Measurements from ENCODE around the gene DSC1. TPM values are rescaled to one million over a fixed set of nuclear protein-coding genes. Genes with fewer than 3 reads are reported as not detected.

Gene DSC1
- total and polyA plus RNA-seq, 2 of the 8 experiments (the other 6 are each of a cell fraction or from before 2014, with no cell fraction given): 0.02 TPM; not detected in 1

- H3K27ac ChIP-seq (ENCODE audit: low read depth, low read length): no peak overlapping the region
- WGBS, 2 experiments (ENCODE audit: extremely low coverage in 1 of 2, insufficient coverage in 1 of 2, insufficient read length in 1 of 2, insufficient replicate concordance in 2 of 2, low coverage in 1 of 2, low lambda C conversion rate in 2 of 2, missing lambda C conversion rate in 1 of 2): 89% methylated on average over 2 of the region's 2 CpGs; no CpG with 5 or more reads in 1 of the 2 experiments
- TF ChIP-seq SAP30 (IDR thresholded peaks at IDR 0.05; ENCODE audit: insufficient read depth, insufficient replicate concordance, low read length): no peak
- TF ChIP-seq HDAC2 (IDR thresholded peaks at IDR 0.05; ENCODE audit: borderline replicate concordance in 1 of 2, low read depth in 2 of 2, low read length in 2 of 2): no peak
- TF ChIP-seq POLR2AphosphoS5 (IDR thresholded peaks at IDR 0.05; ENCODE audit: low read depth, low read length): no peak
- TF ChIP-seq, protein P1, sequence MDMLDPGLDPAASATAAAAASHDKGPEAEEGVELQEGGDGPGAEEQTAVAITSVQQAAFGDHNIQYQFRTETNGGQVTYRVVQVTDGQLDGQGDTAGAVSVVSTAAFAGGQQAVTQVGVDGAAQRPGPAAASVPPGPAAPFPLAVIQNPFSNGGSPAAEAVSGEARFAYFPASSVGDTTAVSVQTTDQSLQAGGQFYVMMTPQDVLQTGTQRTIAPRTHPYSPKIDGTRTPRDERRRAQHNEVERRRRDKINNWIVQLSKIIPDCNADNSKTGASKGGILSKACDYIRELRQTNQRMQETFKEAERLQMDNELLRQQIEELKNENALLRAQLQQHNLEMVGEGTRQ (IDR thresholded peaks at IDR 0.05; ENCODE audit: low read length): no peak
- TF ChIP-seq ZNF274 (IDR thresholded peaks at IDR 0.05; ENCODE audit: borderline replicate concordance, extremely low read depth, low read length): no peak
- TF ChIP-seq CREB1 (IDR thresholded peaks at IDR 0.05): no peak
- no peak for TF ChIP-seq RBBP5 (IDR thresholded peaks at IDR 0.05; ENCODE audit: borderline replicate concordance, low read depth, low read length)
- no peak for TF ChIP-seq SIX5 (IDR thresholded peaks at IDR 0.05; ENCODE audit: low read depth, low read length)
- TF ChIP-seq RNF2 (IDR thresholded peaks at IDR 0.05; ENCODE audit: borderline replicate concordance, low read depth, low read length, missing control alignments, poor library complexity, severe bottlenecking): no peak
These were observed 13.9 kb upstream of the DSC1 start for GRCh38 chr18:31176531-31176930.

More at GRCh38 chr18:31176531-31176930, 13.9 kb upstream of the DSC1 start:
- no peak overlapping the region for H3K14ac ChIP-seq (ENCODE audit: insufficient read length)
- H3K9ac ChIP-seq (replicated peaks in 1 of 4; ENCODE audit: extremely low read depth in 1 of 4, low read depth in 3 of 4, low read length in 3 of 4): no peak overlapping the region
- no peak overlapping the region for H3K23ac ChIP-seq (ENCODE audit: insufficient read length)
- H3K4me1 ChIP-seq (replicated peaks in 1 of 4; ENCODE audit: control insufficient read depth in 3 of 4, insufficient read depth in 4 of 4, low read length in 3 of 4): no peaks in the 10 kb centered on the region
- no peak overlapping the region for H3K4me2 ChIP-seq (ENCODE audit: insufficient read depth in 1 of 2, low read depth in 2 of 2, low read length in 2 of 2)
- H2AFZ ChIP-seq (ENCODE audit: low read length): no peak overlapping the region
- no peak for FAIRE-seq
- H2BK20ac ChIP-seq (ENCODE audit: low read length): no peak overlapping the region
- H3K56ac ChIP-seq (replicated peaks; ENCODE audit: insufficient read length, low read depth, low read length): no peak overlapping the region
- H3K4ac ChIP-seq (replicated peaks; ENCODE audit: insufficient read length, low read depth, low read length): no peak overlapping the region
- no peaks in the 10 kb centered on the region for H3K79me1 ChIP-seq (ENCODE audit: low read depth, low read length)
- no peaks in the 10 kb centered on the region for H3K9me3 ChIP-seq (ENCODE audit: insufficient read depth in 2 of 2, low read depth in 1 of 2, low read length in 1 of 2)
- H2AK5ac ChIP-seq (ENCODE audit: low read depth, low read length): no peak overlapping the region
- no peak overlapping the region for H4K8ac ChIP-seq (ENCODE audit: extremely low read depth, insufficient read depth, low read length)
- DNase-seq (ENCODE audit: low read depth in 1 of 2, low spot score in 2 of 2): no peak
- H3K27me3 ChIP-seq (replicated peaks in 1 of 4; ENCODE audit: control insufficient read depth in 3 of 4, extremely low read depth in 1 of 4, insufficient read depth in 3 of 4, low read length in 3 of 4): no peaks in the 10 kb centered on the region
- no peak overlapping the region for H2BK15ac ChIP-seq (ENCODE audit: low read length)
- CTCF ChIA-PET (ENCODE audit: partially characterized antibody): interaction anchor here (1.1 kb wide), 1 partner anchor 65 kb away, joined by 3 read pairs; no protein-coding TSS in a partner anchor
- H3K79me2 ChIP-seq (ENCODE audit: control insufficient read depth in 1 of 2, insufficient read depth in 2 of 2, low read length in 2 of 2): no peaks in the 10 kb centered on the region
- H3K18ac ChIP-seq (ENCODE audit: extremely low read depth, low read length): no peak overlapping the region
- no peaks in the 10 kb centered on the region for H3K23me2 ChIP-seq (ENCODE audit: low read depth, low read length)
- H4K91ac ChIP-seq (replicated peaks; ENCODE audit: insufficient read length, low read length): no peak overlapping the region
- H2BK5ac ChIP-seq (ENCODE audit: low read depth, low read length): no peak overlapping the region
- no peak overlapping the region for H3K4me3 ChIP-seq (ENCODE audit: extremely low read depth in 1 of 4, insufficient read depth in 2 of 4, low read depth in 3 of 4, low read length in 4 of 4)
- POLR2A ChIA-PET (ENCODE audit: partially characterized antibody): no interaction called here
- H4K5ac ChIP-seq (ENCODE audit: insufficient read length, low read depth, low read length): no peak overlapping the region
- no peaks in the 10 kb centered on the region for H3K36me3 ChIP-seq (ENCODE audit: control insufficient read depth in 2 of 4, insufficient read depth in 4 of 4, low read length in 3 of 4)
- H4K20me1 ChIP-seq (replicated peaks in 1 of 2; ENCODE audit: control insufficient read depth in 1 of 2, insufficient read depth in 2 of 2, low read length in 2 of 2): no peaks in the 10 kb centered on the region
- H2BK12ac ChIP-seq (ENCODE audit: low read depth, low read length): no peak overlapping the region
- no peak overlapping the region for H2BK120ac ChIP-seq (replicated peaks; ENCODE audit: low read depth, low read length)
